Measurements from ENCODE around the gene TNFAIP8L2.

Gene TNFAIP8L2

GRCh38 chr1:151135433-151136385 lies 20.7 kb upstream of the TNFAIP8L2 start:
- no peak overlapping the region for H2BK15ac ChIP-seq (ENCODE audit: low read depth, poor library complexity, severe bottlenecking)
- no peak overlapping the region for H3K4me3 ChIP-seq (ENCODE audit: insufficient read depth in 1 of 2, low read depth in 1 of 2, low read length in 2 of 2)
- peaks cover 7% of the 10 kb centered on the region for H3K4me1 ChIP-seq (ENCODE audit: control insufficient read depth, insufficient read depth, low read depth, low read length)
- WGBS, result 89% methylated on average over 12 of the region's 12 CpGs
- H2BK12ac ChIP-seq (ENCODE audit: low read length in 2 of 2), result no peak overlapping the region
- H2BK120ac ChIP-seq (ENCODE audit: low read depth, low read length), result no peak overlapping the region
- no peaks in the 10 kb centered on the region for H3K79me1 ChIP-seq (replicated peaks; ENCODE audit: low read length, poor library complexity, severe bottlenecking)
- H3K14ac ChIP-seq (ENCODE audit: low read length in 2 of 2), result no peak overlapping the region
- no peaks in the 10 kb centered on the region for H3K9me3 ChIP-seq (ENCODE audit: control insufficient read depth, low read length)
- no peak overlapping the region for H2AK5ac ChIP-seq (ENCODE audit: low read length, severe bottlenecking)
- H3K27ac ChIP-seq (ENCODE audit: low read length, poor library complexity, severe bottlenecking), result no peak overlapping the region
- no peak overlapping the region for H4K91ac ChIP-seq (ENCODE audit: low read length)
- no peak overlapping the region for H3K4ac ChIP-seq (ENCODE audit: low read depth in 1 of 2, low read length in 2 of 2)
- no peak overlapping the region for H3K9ac ChIP-seq (ENCODE audit: low read length)
- H3K36me3 ChIP-seq (ENCODE audit: control insufficient read depth in 1 of 2, insufficient read depth in 2 of 2, low read depth in 1 of 2, low read length in 2 of 2), result peaks cover 6 to 67% of the 10 kb centered on the region in 2 experiments
- no peak overlapping the region for H2AFZ ChIP-seq (ENCODE audit: low read depth, low read length)
- no peak for DNase-seq
- no peak overlapping the region for H3K18ac ChIP-seq (ENCODE audit: low read depth in 1 of 2, low read length in 2 of 2)
- no peak overlapping the region for H3K23ac ChIP-seq (ENCODE audit: low read length in 2 of 2)
- H3K27me3 ChIP-seq (ENCODE audit: control insufficient read depth in 1 of 2, insufficient read depth in 1 of 2, low read length in 2 of 2), result peaks cover 0 to 17% of the 10 kb centered on the region in 2 experiments
- no peak overlapping the region for H2BK5ac ChIP-seq (ENCODE audit: low read depth, low read length, poor library complexity, severe bottlenecking)
- no peak overlapping the region for H4K8ac ChIP-seq (ENCODE audit: low read length)
- H3K4me2 ChIP-seq (ENCODE audit: low read length, poor library complexity, severe bottlenecking), result no peak overlapping the region

DNA sequence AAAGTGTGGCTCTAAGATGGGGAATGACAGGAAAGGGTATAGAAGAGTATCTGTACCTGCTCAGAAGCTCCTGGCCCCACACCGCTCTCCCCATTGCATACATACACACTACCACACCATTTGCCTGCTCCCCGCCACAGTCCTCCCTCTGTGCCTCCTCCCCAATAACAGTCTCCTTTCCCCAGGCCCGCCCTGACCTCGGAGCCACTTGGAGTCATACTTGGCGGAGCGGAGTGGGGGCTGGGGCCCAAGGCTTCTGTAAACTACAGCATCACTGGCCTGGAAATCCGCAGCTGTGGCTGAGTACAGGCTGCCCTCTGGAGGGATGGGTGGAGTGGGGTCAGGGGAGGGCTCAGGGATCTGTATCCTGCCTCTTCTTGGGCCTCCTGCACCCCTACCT lies 18.7 kb upstream of the TNFAIP8L2 start:
- Histone ChIP-seq H4K8ac (ENCODE audit: low read length) (no peak overlapping the region), H2AFZ (ENCODE audit: low read depth, low read length) (no peak overlapping the region), H3K4ac (ENCODE audit: low read depth in 1 of 2, low read length in 2 of 2) (no peak overlapping the region), H3K27me3 (ENCODE audit: control insufficient read depth in 1 of 2, insufficient read depth in 1 of 2, low read length in 2 of 2) (no peaks in the 10 kb centered on the region), H3K4me1 (ENCODE audit: control insufficient read depth, insufficient read depth, low read depth, low read length) (peaks cover 3% of the 10 kb centered on the region), H2BK5ac (ENCODE audit: low read depth, low read length, poor library complexity, severe bottlenecking) (no peak overlapping the region), H3K23ac (ENCODE audit: low read length in 2 of 2) (no peak overlapping the region), H3K14ac (ENCODE audit: low read length in 2 of 2) (no peak overlapping the region), H2BK12ac (ENCODE audit: low read length in 2 of 2) (no peak overlapping the region), H3K18ac (ENCODE audit: low read depth in 1 of 2, low read length in 2 of 2) (no peak overlapping the region), H3K79me1 (replicated peaks; ENCODE audit: low read length, poor library complexity, severe bottlenecking) (no peaks in the 10 kb centered on the region), H2AK5ac (ENCODE audit: low read length, severe bottlenecking) (no peak overlapping the region), H2BK120ac (ENCODE audit: low read depth, low read length) (no peak overlapping the region), H4K91ac (ENCODE audit: low read length) (no peak overlapping the region), H3K4me3 (ENCODE audit: insufficient read depth in 1 of 2, low read depth in 1 of 2, low read length in 2 of 2) (no peak overlapping the region), H3K9ac (ENCODE audit: low read length) (no peak overlapping the region), H2BK15ac (ENCODE audit: low read depth, poor library complexity, severe bottlenecking) (no peak overlapping the region), H3K27ac (ENCODE audit: low read length, poor library complexity, severe bottlenecking) (no peak overlapping the region), H3K4me2 (ENCODE audit: low read length, poor library complexity, severe bottlenecking) (no peak overlapping the region), H3K36me3 (ENCODE audit: control insufficient read depth in 1 of 2, insufficient read depth in 2 of 2, low read depth in 1 of 2, low read length in 2 of 2) (peaks cover 6 to 64% of the 10 kb centered on the region in 2 experiments), H3K9me3 (ENCODE audit: control insufficient read depth, low read length) (no peaks in the 10 kb centered on the region)
- no peak for DNase-seq
- 82% methylated on average over 5 of the region's 7 CpGs for WGBS

DNA sequence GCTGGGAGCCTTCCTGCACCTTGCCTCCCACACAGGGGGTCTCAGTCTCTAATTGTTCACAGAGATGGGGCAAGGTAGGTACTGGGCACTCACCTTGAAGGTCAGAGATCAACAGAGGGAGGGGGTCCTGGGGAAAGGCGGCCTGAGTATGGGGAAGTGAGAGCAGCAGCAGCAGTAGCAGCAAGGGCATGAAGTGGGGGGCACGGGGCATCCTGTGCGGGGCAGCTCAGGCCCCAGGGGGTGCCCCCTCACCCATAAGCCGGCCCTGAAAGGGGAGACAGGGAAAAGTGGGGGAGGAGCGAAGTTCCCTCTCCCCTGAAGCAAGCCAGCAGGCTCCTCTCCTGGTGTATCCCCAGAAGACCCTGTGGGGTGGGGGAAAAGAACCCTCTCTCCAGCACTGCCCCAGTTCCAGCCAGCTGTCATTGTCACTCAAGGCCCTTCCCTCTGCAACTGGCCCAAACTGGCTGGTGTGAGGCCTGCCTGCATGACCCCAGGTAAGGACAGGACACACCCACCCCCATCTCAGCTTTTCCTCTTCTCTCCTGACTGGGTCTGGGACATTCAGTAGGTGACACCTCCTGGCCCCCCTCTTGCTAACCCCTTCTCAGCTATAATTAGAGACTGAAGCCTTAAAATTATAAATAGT lies 13.9 kb upstream of the TNFAIP8L2 start:
- peaks cover 22% of the 10 kb centered on the region for H3K4me1 ChIP-seq (ENCODE audit: control insufficient read depth, insufficient read depth, low read depth, low read length)
- no peak overlapping the region for H2BK5ac ChIP-seq (ENCODE audit: low read depth, low read length, poor library complexity, severe bottlenecking)
- peak overlapping the region in 1 of 2 experiments; percentile 47 for H3K4ac ChIP-seq (ENCODE audit: low read depth in 1 of 2, low read length in 2 of 2)
- H3K9me3 ChIP-seq (ENCODE audit: control insufficient read depth, low read length), result no peaks in the 10 kb centered on the region
- no peak overlapping the region for H3K4me2 ChIP-seq (ENCODE audit: low read length, poor library complexity, severe bottlenecking)
- H3K9ac ChIP-seq (ENCODE audit: low read length), result no peak overlapping the region
- peaks cover 8 to 21% of the 10 kb centered on the region in 2 experiments for H3K27me3 ChIP-seq (ENCODE audit: control insufficient read depth in 1 of 2, insufficient read depth in 1 of 2, low read length in 2 of 2)
- no peak overlapping the region for H4K8ac ChIP-seq (ENCODE audit: low read length)
- H3K36me3 ChIP-seq (ENCODE audit: control insufficient read depth in 1 of 2, insufficient read depth in 2 of 2, low read depth in 1 of 2, low read length in 2 of 2), result peaks cover 0 to 24% of the 10 kb centered on the region in 2 experiments
- 98% methylated on average over 3 of the region's 5 CpGs for WGBS
- H3K79me1 ChIP-seq (replicated peaks; ENCODE audit: low read length, poor library complexity, severe bottlenecking), result peaks cover 3% of the 10 kb centered on the region
- H3K18ac ChIP-seq (ENCODE audit: low read depth in 1 of 2, low read length in 2 of 2), result no peak overlapping the region
- H2AK5ac ChIP-seq (ENCODE audit: low read length, severe bottlenecking), result no peak overlapping the region
- H2BK120ac ChIP-seq (ENCODE audit: low read depth, low read length), result no peak overlapping the region
- H4K91ac ChIP-seq (ENCODE audit: low read length), result no peak overlapping the region
- no peak overlapping the region for H2BK12ac ChIP-seq (ENCODE audit: low read length in 2 of 2)
- H3K4me3 ChIP-seq (ENCODE audit: insufficient read depth in 1 of 2, low read depth in 1 of 2, low read length in 2 of 2), result no peak overlapping the region
- H3K14ac ChIP-seq (ENCODE audit: low read length in 2 of 2), result no peak overlapping the region
- no peak overlapping the region for H2BK15ac ChIP-seq (ENCODE audit: low read depth, poor library complexity, severe bottlenecking)
- peak overlapping the region in 1 of 2 experiments; percentile 26 for H3K23ac ChIP-seq (ENCODE audit: low read length in 2 of 2)
- no peak overlapping the region for H2AFZ ChIP-seq (ENCODE audit: low read depth, low read length)
- no peak for DNase-seq
- H3K27ac ChIP-seq (ENCODE audit: low read length, poor library complexity, severe bottlenecking), result no peak overlapping the region

DNA sequence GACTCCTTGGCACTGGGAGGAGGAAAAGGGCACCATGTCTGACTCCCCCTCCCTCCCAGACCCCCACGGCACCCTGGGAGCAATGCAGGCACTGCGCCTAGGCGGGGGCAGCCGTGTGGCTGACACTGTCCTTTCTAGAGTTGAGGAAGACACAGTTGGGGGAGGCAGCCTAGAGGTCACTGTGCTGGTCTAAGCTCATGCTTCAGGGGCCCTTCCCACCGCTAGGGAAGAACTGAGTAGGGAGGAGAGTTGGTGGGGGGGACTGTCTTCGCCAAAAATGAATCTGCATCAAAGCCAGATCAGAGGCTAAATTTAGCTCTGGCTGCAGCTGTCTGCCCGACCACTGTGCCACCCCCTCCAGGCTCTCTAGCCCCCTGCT lies 13.4 kb upstream of the TNFAIP8L2 start:
- Histone ChIP-seq H3K4me2 (ENCODE audit: low read length, poor library complexity, severe bottlenecking) (no peak overlapping the region), H3K9ac (ENCODE audit: low read length) (no peak overlapping the region), H2AK5ac (ENCODE audit: low read length, severe bottlenecking) (no peak overlapping the region), H3K18ac (ENCODE audit: low read depth in 1 of 2, low read length in 2 of 2) (no peak overlapping the region), H3K27me3 (ENCODE audit: control insufficient read depth in 1 of 2, insufficient read depth in 1 of 2, low read length in 2 of 2) (peaks cover 8 to 21% of the 10 kb centered on the region in 2 experiments), H3K4me3 (ENCODE audit: insufficient read depth in 1 of 2, low read depth in 1 of 2, low read length in 2 of 2) (no peak overlapping the region), H2AFZ (ENCODE audit: low read depth, low read length) (no peak overlapping the region), H3K27ac (ENCODE audit: low read length, poor library complexity, severe bottlenecking) (no peak overlapping the region), H4K91ac (ENCODE audit: low read length) (no peak overlapping the region), H3K4ac (ENCODE audit: low read depth in 1 of 2, low read length in 2 of 2) (no peak overlapping the region), H3K23ac (ENCODE audit: low read length in 2 of 2) (no peak overlapping the region), H3K9me3 (ENCODE audit: control insufficient read depth, low read length) (no peaks in the 10 kb centered on the region), H2BK120ac (ENCODE audit: low read depth, low read length) (no peak overlapping the region), H2BK15ac (ENCODE audit: low read depth, poor library complexity, severe bottlenecking) (no peak overlapping the region), H3K4me1 (ENCODE audit: control insufficient read depth, insufficient read depth, low read depth, low read length) (peaks cover 22% of the 10 kb centered on the region), H2BK5ac (ENCODE audit: low read depth, low read length, poor library complexity, severe bottlenecking) (no peak overlapping the region), H2BK12ac (ENCODE audit: low read length in 2 of 2) (no peak overlapping the region), H3K79me1 (replicated peaks; ENCODE audit: low read length, poor library complexity, severe bottlenecking) (peaks cover 3% of the 10 kb centered on the region), H3K36me3 (ENCODE audit: control insufficient read depth in 1 of 2, insufficient read depth in 2 of 2, low read depth in 1 of 2, low read length in 2 of 2) (peaks cover 0 to 19% of the 10 kb centered on the region in 2 experiments), H3K14ac (ENCODE audit: low read length in 2 of 2) (no peak overlapping the region), H4K8ac (ENCODE audit: low read length) (no peak overlapping the region)
- 74% methylated on average over 7 of the region's 7 CpGs for WGBS
- DNase-seq, result no peak

Data from mesenchymal stem cell (in vitro differentiated cells and primary cell).